ENCODE results near the gene CNTN4. TPM values are rescaled to one million over a fixed set of nuclear protein-coding genes. Genes with fewer than 3 reads are reported as not detected.

Gene CNTN4
- polyA plus RNA-seq, 1 donor (not counting 4 experiments of a cell fraction or from before 2014, with no cell fraction given), result not detected

GRCh38 chr3:3005146-3005744, 906.6 kb downstream of the CNTN4 start:
- Histone ChIP-seq H3K4me3 (ENCODE audit: control insufficient read depth in 2 of 3, extremely low read depth in 1 of 3, insufficient read depth in 2 of 3, low read depth in 1 of 3, low read length in 3 of 3) (no peak overlapping the region), H2AFZ (ENCODE audit: control insufficient read depth, low read length) (no peak overlapping the region), H3K4me2 (ENCODE audit: control insufficient read depth, extremely low read depth, insufficient read depth, low read depth, low read length) (no peak overlapping the region), H3K9ac (ENCODE audit: control insufficient read depth, extremely low read depth, insufficient read depth, low read length) (no peak overlapping the region), H3K9me3 (ENCODE audit: control insufficient read depth, low read depth, low read length) (no peaks in the 10 kb centered on the region), H3K27me3 (ENCODE audit: control insufficient read depth, extremely low read depth, insufficient read depth, low read length) (no peaks in the 10 kb centered on the region), H3K27ac (ENCODE audit: control insufficient read depth, insufficient read depth, low read length) (no peak overlapping the region), H3K9me1 (ENCODE audit: control insufficient read depth, extremely low read depth, insufficient read depth, low read length) (no peaks in the 10 kb centered on the region), H3K4me1 (ENCODE audit: control insufficient read depth, extremely low read depth, insufficient read depth, low read length) (no peaks in the 10 kb centered on the region), H4K20me1 (ENCODE audit: control insufficient read depth, extremely low read depth, insufficient read depth, low read length) (no peaks in the 10 kb centered on the region), H3K79me2 (ENCODE audit: control insufficient read depth, insufficient read depth, low read length) (no peaks in the 10 kb centered on the region), H3K36me3 (ENCODE audit: control insufficient read depth in 2 of 2, extremely low read depth in 1 of 2, insufficient read depth in 2 of 2, low read length in 2 of 2) (no peaks in the 10 kb centered on the region)
- dilution Hi-C loops (cut with MboI; ENCODE audit: extremely low pct_ligation_motif_present, low sequenced_read_pairs), result no loop called here
- TF ChIP-seq EZH2 (IDR thresholded peaks at IDR 0.05; ENCODE audit: low read length) (no peak), CTCF (optimal IDR thresholded peaks at IDR 0.05 in 1 of 3, IDR thresholded peaks at IDR 0.05 in 1 of 3, conservative IDR thresholded peaks at IDR 0.05 in 1 of 3; ENCODE audit: extremely low read depth in 1 of 3, insufficient read depth in 2 of 3, low read length in 3 of 3) (no peak)
- no peak for FAIRE-seq
- no peak for DNase-seq (ENCODE audit: low read depth, low spot score)

- Histone ChIP-seq H4K20me1 (ENCODE audit: control insufficient read depth, extremely low read depth, insufficient read depth, low read length) (no peaks in the 10 kb centered on the region), H3K27ac (ENCODE audit: control insufficient read depth, insufficient read depth, low read length) (no peak overlapping the region), H2AFZ (ENCODE audit: control insufficient read depth, low read length) (no peak overlapping the region), H3K9me3 (ENCODE audit: control insufficient read depth, low read depth, low read length) (no peaks in the 10 kb centered on the region), H3K9me1 (ENCODE audit: control insufficient read depth, extremely low read depth, insufficient read depth, low read length) (no peaks in the 10 kb centered on the region), H3K4me2 (ENCODE audit: control insufficient read depth, extremely low read depth, insufficient read depth, low read depth, low read length) (no peak overlapping the region), H3K79me2 (ENCODE audit: control insufficient read depth, insufficient read depth, low read length) (no peaks in the 10 kb centered on the region), H3K4me1 (ENCODE audit: control insufficient read depth, extremely low read depth, insufficient read depth, low read length) (no peaks in the 10 kb centered on the region), H3K27me3 (ENCODE audit: control insufficient read depth, extremely low read depth, insufficient read depth, low read length) (no peaks in the 10 kb centered on the region), H3K4me3 (ENCODE audit: control insufficient read depth in 2 of 3, extremely low read depth in 1 of 3, insufficient read depth in 2 of 3, low read depth in 1 of 3, low read length in 3 of 3) (no peak overlapping the region), H3K9ac (ENCODE audit: control insufficient read depth, extremely low read depth, insufficient read depth, low read length) (no peak overlapping the region), H3K36me3 (ENCODE audit: control insufficient read depth in 2 of 2, extremely low read depth in 1 of 2, insufficient read depth in 2 of 2, low read length in 2 of 2) (no peaks in the 10 kb centered on the region)
- no peak for TF ChIP-seq EZH2 (IDR thresholded peaks at IDR 0.05; ENCODE audit: low read length)
- TF ChIP-seq CTCF (optimal IDR thresholded peaks at IDR 0.05 in 1 of 3, IDR thresholded peaks at IDR 0.05 in 1 of 3, conservative IDR thresholded peaks at IDR 0.05 in 1 of 3; ENCODE audit: extremely low read depth in 1 of 3, insufficient read depth in 2 of 3, low read length in 3 of 3), result no peak
- no peak for DNase-seq (ENCODE audit: low read depth, low spot score)
- dilution Hi-C loops (cut with MboI; ENCODE audit: extremely low pct_ligation_motif_present, low sequenced_read_pairs), result no loop called here
- FAIRE-seq, result no peak
Observed at GRCh38 chr3:3013317-3014052, 914.8 kb downstream of the CNTN4 start.

All from keratinocyte (primary cell).